ENCODE results near the gene GBE1. TPM values are rescaled to one million over a fixed set of nuclear protein-coding genes. Genes with fewer than 3 reads are reported as not detected.

Gene GBE1
- total RNA-seq, 1 donor from 2014 or later: 32.5 TPM

GRCh38 chr3:81638480-81638879 lies 123.0 kb downstream of the GBE1 start:
- ChIA-PET POLR2A (no interaction called here), CTCF (no interaction called here)
- TF ChIP-seq, protein P1, sequence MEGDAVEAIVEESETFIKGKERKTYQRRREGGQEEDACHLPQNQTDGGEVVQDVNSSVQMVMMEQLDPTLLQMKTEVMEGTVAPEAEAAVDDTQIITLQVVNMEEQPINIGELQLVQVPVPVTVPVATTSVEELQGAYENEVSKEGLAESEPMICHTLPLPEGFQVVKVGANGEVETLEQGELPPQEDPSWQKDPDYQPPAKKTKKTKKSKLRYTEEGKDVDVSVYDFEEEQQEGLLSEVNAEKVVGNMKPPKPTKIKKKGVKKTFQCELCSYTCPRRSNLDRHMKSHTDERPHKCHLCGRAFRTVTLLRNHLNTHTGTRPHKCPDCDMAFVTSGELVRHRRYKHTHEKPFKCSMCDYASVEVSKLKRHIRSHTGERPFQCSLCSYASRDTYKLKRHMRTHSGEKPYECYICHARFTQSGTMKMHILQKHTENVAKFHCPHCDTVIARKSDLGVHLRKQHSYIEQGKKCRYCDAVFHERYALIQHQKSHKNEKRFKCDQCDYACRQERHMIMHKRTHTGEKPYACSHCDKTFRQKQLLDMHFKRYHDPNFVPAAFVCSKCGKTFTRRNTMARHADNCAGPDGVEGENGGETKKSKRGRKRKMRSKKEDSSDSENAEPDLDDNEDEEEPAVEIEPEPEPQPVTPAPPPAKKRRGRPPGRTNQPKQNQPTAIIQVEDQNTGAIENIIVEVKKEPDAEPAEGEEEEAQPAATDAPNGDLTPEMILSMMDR (IDR thresholded peaks at IDR 0.05): no peak
- Mint-ChIP-seq H3K4me1 (no peaks in the 10 kb centered on the region), H3K4me3 (no peak overlapping the region), H3K9me3 (no peaks in the 10 kb centered on the region), H3K36me3 (ENCODE audit: low read depth) (peaks cover 8% of the 10 kb centered on the region), H3K27me3 (no peaks in the 10 kb centered on the region), H3K27ac (no peak overlapping the region)
- intact Hi-C loops (cut with micrococcal nuclease): no loop called here
- DNase-seq: no peak
- no peak for ATAC-seq (ENCODE audit: low read depth)

DNA sequence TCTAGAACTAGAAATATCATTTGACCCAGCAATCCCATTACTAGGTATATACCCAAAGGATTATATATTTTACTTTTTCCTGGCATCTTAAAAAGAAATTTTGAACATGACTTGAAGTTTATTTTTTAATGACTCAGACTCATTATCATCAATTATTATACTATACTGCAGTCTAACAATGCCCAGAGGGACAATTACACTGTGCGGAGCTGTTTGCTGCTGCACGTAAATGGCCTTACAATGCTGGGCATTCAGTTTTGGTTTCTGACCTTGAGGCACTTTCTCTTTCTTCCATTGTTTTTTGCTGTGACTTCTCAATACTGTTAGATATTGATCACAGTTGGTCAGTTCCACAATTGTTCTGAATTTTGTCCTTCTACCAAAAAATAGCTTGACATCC lies 128.8 kb downstream of the GBE1 start:
- ATAC-seq (ENCODE audit: low read depth): no peak
- TF ChIP-seq, protein P1 (IDR thresholded peaks at IDR 0.05): no peak
- ChIA-PET POLR2A (no interaction called here), CTCF (no interaction called here)
- Mint-ChIP-seq H3K27me3 (no peaks in the 10 kb centered on the region), H3K36me3 (ENCODE audit: low read depth) (peaks cover 23% of the 10 kb centered on the region), H3K27ac (no peak overlapping the region), H3K9me3 (peaks cover 8% of the 10 kb centered on the region), H3K4me3 (no peak overlapping the region), H3K4me1 (no peaks in the 10 kb centered on the region)
- no peak for DNase-seq
- intact Hi-C loops (cut with micrococcal nuclease): no loop called here

- intact Hi-C loops (cut with micrococcal nuclease): no loop called here
- DNase-seq (no peak), ATAC-seq (ENCODE audit: low read depth) (no peak)
- POLR2A ChIA-PET: no interaction called here
- Mint-ChIP-seq H3K27ac (no peak overlapping the region), H3K36me3 (ENCODE audit: low read depth) (peaks cover 1% of the 10 kb centered on the region), H3K4me1 (no peaks in the 10 kb centered on the region), H3K9me3 (peaks cover under 1% of the 10 kb centered on the region), H3K27me3 (no peaks in the 10 kb centered on the region), H3K4me3 (no peak overlapping the region)
- TF ChIP-seq, protein P1 (IDR thresholded peaks at IDR 0.05): no peak
- CTCF ChIA-PET: no interaction called here
These were observed 136.7 kb downstream of the GBE1 start for GRCh38 chr3:81624756-81625155.

DNA sequence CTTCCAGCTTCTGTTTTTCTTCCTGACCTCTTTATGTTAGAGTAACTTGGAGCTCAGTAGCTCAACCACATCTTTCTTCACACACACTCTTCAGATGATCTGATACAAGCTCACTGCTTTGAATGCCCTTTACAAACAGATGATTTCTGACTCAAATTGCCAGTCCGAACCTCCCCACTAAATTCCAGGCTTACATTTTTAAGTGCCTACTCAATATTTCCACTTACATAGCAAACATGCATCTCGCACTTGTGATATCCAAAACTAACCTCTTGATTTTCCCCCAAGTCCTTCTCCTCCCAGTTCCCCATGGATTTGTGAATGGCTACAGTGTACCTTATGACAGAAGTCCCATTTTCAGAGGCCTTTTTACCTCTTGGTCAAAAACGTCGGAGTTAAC lies 139.1 kb downstream of the GBE1 start:
- Mint-ChIP-seq H3K4me3 (no peak overlapping the region), H3K9me3 (no peaks in the 10 kb centered on the region), H3K27me3 (no peaks in the 10 kb centered on the region), H3K36me3 (ENCODE audit: low read depth) (no peaks in the 10 kb centered on the region), H3K27ac (no peak overlapping the region), H3K4me1 (no peaks in the 10 kb centered on the region)
- TF ChIP-seq, protein P1 (IDR thresholded peaks at IDR 0.05): no peak
- intact Hi-C loops (cut with micrococcal nuclease): no loop called here
- DNase-seq (no peak), ATAC-seq (ENCODE audit: low read depth) (no peak)
- POLR2A ChIA-PET: no interaction called here
- CTCF ChIA-PET: no interaction called here

GRCh38 chr3:81621277-81621676 lies 140.2 kb downstream of the GBE1 start:
- intact Hi-C loops (cut with micrococcal nuclease): no loop called here
- H3K4me3 Mint-ChIP-seq: no peak overlapping the region
- no peaks in the 10 kb centered on the region for H3K36me3 Mint-ChIP-seq (ENCODE audit: low read depth)
- ATAC-seq (ENCODE audit: low read depth) (no peak), DNase-seq (no peak)
- CTCF ChIA-PET: no interaction called here
- H3K27me3 Mint-ChIP-seq: no peaks in the 10 kb centered on the region
- POLR2A ChIA-PET: no interaction called here
- no peak overlapping the region for H3K27ac Mint-ChIP-seq
- TF ChIP-seq, protein P1 (IDR thresholded peaks at IDR 0.05): no peak
- no peaks in the 10 kb centered on the region for H3K4me1 Mint-ChIP-seq
- H3K9me3 Mint-ChIP-seq: no peaks in the 10 kb centered on the region

Data from activated B cell treated with CpG ODN at 0.5 μM for 24 hours (primary cell).